Endothelial cell of umbilical vein (primary cell): Measurements from ENCODE around the gene SEMA4C. TPM values are rescaled to one million over a fixed set of nuclear protein-coding genes. Genes with fewer than 3 reads are reported as not detected.
"Not testable (repeated sequence)": the region's sequence is repeated elsewhere in the genome, so short reads cannot be mapped to it uniquely, and the experiment has no call there.

Source experiments
- BruUV-seq: library from RNA; stranded (reverse); fragments of 400-500 nt; replicated peaks from 2 replicates; lab custom pipeline; 2021; lab: Mats Ljungman, UMichigan
- CTCF ChIA-PET: fragments of 300-600, 350-600 bp; sonication (Branson Sonifier 250); formaldehyde crosslinking; loops from one replicate; lab custom pipeline; 2021; ENCODE audit warnings: antibody characterized with exemption, inconsistent platforms; lab: Charles Lee
- POLR2A ChIA-PET: fragments of 300-600, 350-600 bp; sonication (Branson Sonifier 250); formaldehyde crosslinking; loops from one replicate; lab custom pipeline; 2021; ENCODE audit warnings: antibody characterized with exemption, inconsistent platforms; lab: Charles Lee
- DNase-seq: peaks from one replicate; pipeline ENCODE4 v3.0.0-alpha.2; 2011; ENCODE audit warnings: low read depth, low spot score
- FAIRE-seq: peaks from 2 replicates; lab custom pipeline; 2011; peaks lifted over from hg19 to GRCh38; lab: Jason Lieb, UNC
- H2AFZ ChIP-seq: 2 replicates; pipeline ENCODE4 v1.6.0; 2012; ENCODE audit warnings: low read depth, low read length, control low read depth, inconsistent platforms
- H3K27ac ChIP-seq: 2 replicates; pipeline ENCODE4 v1.5.1; 2011; ENCODE audit warnings: low read depth, mild to moderate bottlenecking, control low read depth, low read length, moderate library complexity; ENCODE audit not compliant: insufficient read depth
- H3K27me3 ChIP-seq, 2 experiments: 2 replicates each; pipeline versions ENCODE4 v1.6.0 to v1.6.1; 2011; ENCODE audit warnings: low read length in 2 of 2, mixed read lengths in 1 of 2; ENCODE audit not compliant: control insufficient read depth in 2 of 2, insufficient read depth in 2 of 2
- H3K36me3 ChIP-seq, 2 experiments: 2 replicates in 1 of 2; 3 replicates in 1 of 2; pipeline ENCODE4 v1.5.1; 2011; ENCODE audit warnings: low read length in 2 of 2, mild to moderate bottlenecking in 1 of 2, moderate library complexity in 1 of 2; ENCODE audit not compliant: control insufficient read depth in 2 of 2, insufficient read depth in 2 of 2; ENCODE audit errors: extremely low read depth in 1 of 2
- H3K4me1 ChIP-seq: 3 replicates; pipeline ENCODE4 v1.5.1; 2011; ENCODE audit warnings: mild to moderate bottlenecking, low read length; ENCODE audit not compliant: control insufficient read depth, insufficient read depth; ENCODE audit errors: extremely low read depth
- H3K4me2 ChIP-seq: 2 replicates; pipeline ENCODE4 v1.6.1; 2011; ENCODE audit warnings: low read length, control low read depth, mixed read lengths; ENCODE audit not compliant: insufficient read depth
- H3K4me3 ChIP-seq, 3 experiments: fragments of 200-600 bp in 1 of 3; sonication (generic), shearing (Covaris generic) in 1 of 3; replicated peaks in 1 of 3; 2 replicates each; pipeline ENCODE4 v1.5.1; 2011 to 2016; ENCODE audit warnings: control low read depth in 3 of 3, low read length in 3 of 3, mild to moderate bottlenecking in 2 of 3, inconsistent platforms in 1 of 3, low read depth in 1 of 3, moderate library complexity in 1 of 3; ENCODE audit not compliant: insufficient read depth in 1 of 3
- H3K79me2 ChIP-seq: 2 replicates; pipeline ENCODE4 v1.6.0; 2012; ENCODE audit warnings: low read length, inconsistent platforms; ENCODE audit not compliant: control insufficient read depth, insufficient read depth
- H3K9ac ChIP-seq: replicated peaks from 2 replicates; pipeline ENCODE3; 2011; ENCODE audit warnings: low read length, control low read depth; ENCODE audit not compliant: insufficient read depth; ENCODE audit errors: extremely low read depth
- H3K9me1 ChIP-seq: replicated peaks from 3 replicates; pipeline ENCODE4 v1.6.0; 2011; ENCODE audit warnings: mild to moderate bottlenecking, low read length; ENCODE audit not compliant: control insufficient read depth, insufficient read depth; ENCODE audit errors: extremely low read depth
- H3K9me3 ChIP-seq: replicated peaks from 2 replicates; pipeline ENCODE4 v1.5.1; 2012; ENCODE audit warnings: low read length, inconsistent platforms; ENCODE audit not compliant: control insufficient read depth, insufficient read depth
- H4K20me1 ChIP-seq: replicated peaks from 2 replicates; pipeline ENCODE3; 2011; ENCODE audit warnings: mild to moderate bottlenecking, low read length; ENCODE audit not compliant: control insufficient read depth, insufficient read depth; ENCODE audit errors: extremely low read depth
- CTCF ChIP-seq, 2 donors: IDR thresholded peaks; 1 replicate in 1 of 2; 2 replicates in 1 of 2; pipeline ENCODE4 v1.5.1; 2011; ENCODE audit warnings: low read length in 2 of 2, mild to moderate bottlenecking in 2 of 2, moderate library complexity in 2 of 2, control low read depth in 1 of 2, inconsistent platforms in 1 of 2, low read depth in 1 of 2; ENCODE audit not compliant: insufficient read depth in 1 of 2; ENCODE audit errors: extremely low read depth in 1 of 2
- EZH2 ChIP-seq: IDR thresholded peaks from 2 replicates; pipeline ENCODE4 v1.6.1; 2012; ENCODE audit warnings: borderline replicate concordance, low read depth, mild to moderate bottlenecking, moderate library complexity, low read length, inconsistent platforms; ENCODE audit not compliant: severe bottlenecking
- FOS ChIP-seq: IDR thresholded peaks from 2 replicates; pipeline ENCODE4 v1.6.1; 2011; ENCODE audit warnings: mild to moderate bottlenecking, low read length, moderate library complexity, borderline replicate concordance; ENCODE audit not compliant: insufficient read depth
- GATA2 ChIP-seq: IDR thresholded peaks from 2 replicates; pipeline ENCODE4 v1.7.0; 2011; ENCODE audit warnings: low read depth, mild to moderate bottlenecking, moderate library complexity, mixed read lengths, low read length; ENCODE audit not compliant: insufficient read length, insufficient read depth
- JUN ChIP-seq: IDR thresholded peaks from 2 replicates; pipeline ENCODE4 v1.6.1; 2011; ENCODE audit warnings: borderline replicate concordance, low read depth; ENCODE audit not compliant: insufficient read length, insufficient read depth
- MAX ChIP-seq: IDR thresholded peaks from 2 replicates; pipeline ENCODE4 v1.6.1; 2011; ENCODE audit not compliant: insufficient read depth, insufficient read length
- MYC ChIP-seq: IDR thresholded peaks from one replicate; pipeline ENCODE4 v1.6.1; 2011; ENCODE audit warnings: mild to moderate bottlenecking, low read depth, low read length
- POLR2A ChIP-seq: IDR thresholded peaks from 2 replicates; pipeline ENCODE4 v1.6.1; 2012; ENCODE audit warnings: low read depth, mild to moderate bottlenecking, control low read depth, low read length
- POLR2AphosphoS5 ChIP-seq: IDR thresholded peaks from 2 replicates; pipeline ENCODE4 v1.6.1; 2012; ENCODE audit warnings: low read depth, mild to moderate bottlenecking, control low read depth, low read length, moderate library complexity; ENCODE audit not compliant: insufficient read depth
- dilution Hi-C: fragments of 300-500 bp; cut with MboI; formaldehyde crosslinking; loops from one replicate; pipeline ENCODE4 v1.15.0; 2019; ENCODE audit warnings: low sequenced_read_pairs; ENCODE audit not compliant: extremely low pct_ligation_motif_present
- intact Hi-C: fragments of 100-400 bp; cut with micrococcal nuclease; formaldehyde crosslinking; loops from one replicate; pipeline ENCODE4 v1.10.0; 2022
- polyA plus RNA-seq, 4 experiments: library from polyadenylated mRNA; depleted of rRNA in 3 of 4; stranded (reverse) in 3 of 4; unstranded in 1 of 4; fragments of >200 nt; gene quantifications; 2 replicates each; pipeline versions ENCODE4 v1.2.1 to v1.2.3, GENCODE V29; 2011 to 2012; ENCODE audit warnings: missing spikeins in 1 of 4
- total RNA-seq: library from RNA; stranded (reverse); gene quantifications from 2 replicates; pipeline ENCODE4 v1.2.3, GENCODE V29; 2021

SEMA4C gene
- total and polyA plus RNA-seq, 2 donors (not counting 3 experiments of a cell fraction or from before 2014, with no cell fraction given) = 16.4 to 17.3 TPM

- peaks cover 30% of the 10 kb centered on the region for H3K4me1 ChIP-seq
- peaks cover 4 to 43% of the 10 kb centered on the region in 2 experiments for H3K36me3 ChIP-seq
- POLR2A ChIA-PET = no interaction called here
These were observed 6.1 kb downstream of the SEMA4C start for GRCh38 chr2:96863575-96864342.

GRCh38 chr2:96863056-96863455 lies 6.8 kb downstream of the SEMA4C start:
- H3K4me2 ChIP-seq, intact Hi-C loops, BruUV-seq, DNase-seq, H3K4me3 ChIP-seq, H3K9me3 ChIP-seq, H3K9ac ChIP-seq, H3K9me1 ChIP-seq, POLR2A ChIA-PET, H4K20me1 ChIP-seq, dilution Hi-C loops, H3K27ac ChIP-seq, H3K27me3 ChIP-seq, H3K79me2 ChIP-seq, FAIRE-seq, H2AFZ ChIP-seq: not testable (repeated sequence)
- H3K36me3 ChIP-seq = peaks cover 4 to 43% of the 10 kb centered on the region in 2 experiments
- CTCF ChIA-PET = interaction anchor here (2.2 kb wide), 1 partner anchor 88 kb away, joined by 5 read pairs; no protein-coding TSS in a partner anchor
- H3K4me1 ChIP-seq = peaks cover 25% of the 10 kb centered on the region

More at GRCh38 chr2:96863575-96864342, 6.1 kb downstream of the SEMA4C start:
- intact Hi-C loops = no loop called here
- BruUV-seq = no TSS peak
- H4K20me1 ChIP-seq = no peaks in the 10 kb centered on the region
- no peak overlapping the region for H3K27ac ChIP-seq
- FAIRE-seq (no peak), DNase-seq (no peak)
- no peak overlapping the region for H3K4me2 ChIP-seq
- no peak overlapping the region for H2AFZ ChIP-seq
- H3K27me3 ChIP-seq = no peaks in the 10 kb centered on the region
- H3K9me1 ChIP-seq = no peaks in the 10 kb centered on the region
- CTCF ChIA-PET = interaction anchor here (2.2 kb wide), 1 partner anchor 87 kb away, joined by 5 read pairs; no protein-coding TSS in a partner anchor
- dilution Hi-C loops = no loop called here
- no peaks in the 10 kb centered on the region for H3K9me3 ChIP-seq
- H3K79me2 ChIP-seq = no peaks in the 10 kb centered on the region
- no peak overlapping the region for H3K9ac ChIP-seq
- no peak overlapping the region for H3K4me3 ChIP-seq
- TF ChIP-seq MAX = no peak
- TF ChIP-seq POLR2AphosphoS5 = no peak
- no peak for TF ChIP-seq EZH2
- TF ChIP-seq MYC = no peak
- TF ChIP-seq FOS = no peak
- TF ChIP-seq GATA2 = no peak
- no peak for TF ChIP-seq POLR2A
- no peak for TF ChIP-seq JUN
- TF ChIP-seq CTCF (IDR thresholded peaks at IDR 0.05; ENCODE audit: extremely low read depth in 1 of 2, insufficient read depth in 1 of 2, low read depth in 1 of 2, low read length in 2 of 2) = no peak
